WTC11 (cell line): ENCODE measurements around the gene TPGS2.

Experiments
- ZNF317 ChIP-seq: sonication (generic); formaldehyde crosslinking; IDR thresholded peaks from 2 replicates; pipeline ENCODE4 v1.8.1; 2023; ENCODE audit warnings: low read depth, mild to moderate bottlenecking, moderate library complexity, missing genetic modification reagents, borderline replicate concordance
- TF ChIP-seq, protein P1 (sequence below): sonication (generic); formaldehyde crosslinking; IDR thresholded peaks from 2 replicates; pipeline ENCODE4 v1.8.1; 2023; ENCODE audit warnings: mild to moderate bottlenecking, missing genetic modification reagents
- TF ChIP-seq, protein P2 (sequence below): fragments of 200-600 bp; IDR thresholded peaks from 2 replicates; pipeline ENCODE4 v1.8.0; 2022; ENCODE audit warnings: antibody characterized with exemption
- TF ChIP-seq, protein P3 (sequence below): sonication (generic); formaldehyde crosslinking; IDR thresholded peaks from 2 replicates; pipeline ENCODE4 v1.8.0; 2023; ENCODE audit warnings: missing genetic modification reagents
- TF ChIP-seq, protein P4 (sequence below): sonication (generic); formaldehyde crosslinking; IDR thresholded peaks from 2 replicates; pipeline ENCODE4 v1.8.0; 2022; ENCODE audit warnings: missing genetic modification reagents
- TF ChIP-seq, protein P5 (sequence below): sonication (generic); formaldehyde crosslinking; IDR thresholded peaks from 2 replicates; pipeline ENCODE4 v1.8.1; 2022; ENCODE audit warnings: missing genetic modification reagents, borderline replicate concordance

DNA sequence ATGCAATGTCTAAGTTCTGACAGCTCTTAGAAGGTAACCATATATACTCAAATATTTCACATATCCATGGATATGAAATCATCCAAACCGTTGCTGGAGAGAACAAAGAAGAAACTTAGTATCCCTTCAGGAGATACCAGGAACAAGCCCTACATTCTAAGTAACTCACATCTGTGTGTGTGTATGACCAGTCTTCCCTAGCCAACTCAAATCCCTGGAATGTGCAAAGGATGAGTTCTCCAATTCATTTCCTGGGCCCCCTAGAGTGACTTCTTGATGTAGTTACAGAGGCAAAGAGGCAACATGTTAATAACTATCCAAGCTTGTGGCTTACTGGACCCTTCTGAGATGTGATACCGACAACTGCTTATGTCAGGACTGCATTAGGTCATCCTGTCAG is 20.1 kb downstream of the TPGS2 start:
- TF ChIP-seq, protein P1, sequence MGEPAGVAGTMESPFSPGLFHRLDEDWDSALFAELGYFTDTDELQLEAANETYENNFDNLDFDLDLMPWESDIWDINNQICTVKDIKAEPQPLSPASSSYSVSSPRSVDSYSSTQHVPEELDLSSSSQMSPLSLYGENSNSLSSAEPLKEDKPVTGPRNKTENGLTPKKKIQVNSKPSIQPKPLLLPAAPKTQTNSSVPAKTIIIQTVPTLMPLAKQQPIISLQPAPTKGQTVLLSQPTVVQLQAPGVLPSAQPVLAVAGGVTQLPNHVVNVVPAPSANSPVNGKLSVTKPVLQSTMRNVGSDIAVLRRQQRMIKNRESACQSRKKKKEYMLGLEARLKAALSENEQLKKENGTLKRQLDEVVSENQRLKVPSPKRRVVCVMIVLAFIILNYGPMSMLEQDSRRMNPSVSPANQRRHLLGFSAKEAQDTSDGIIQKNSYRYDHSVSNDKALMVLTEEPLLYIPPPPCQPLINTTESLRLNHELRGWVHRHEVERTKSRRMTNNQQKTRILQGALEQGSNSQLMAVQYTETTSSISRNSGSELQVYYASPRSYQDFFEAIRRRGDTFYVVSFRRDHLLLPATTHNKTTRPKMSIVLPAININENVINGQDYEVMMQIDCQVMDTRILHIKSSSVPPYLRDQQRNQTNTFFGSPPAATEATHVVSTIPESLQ (CRISPR knock-in tag): no peak
- TF ChIP-seq ZNF317: no peak
- TF ChIP-seq, protein P2, sequence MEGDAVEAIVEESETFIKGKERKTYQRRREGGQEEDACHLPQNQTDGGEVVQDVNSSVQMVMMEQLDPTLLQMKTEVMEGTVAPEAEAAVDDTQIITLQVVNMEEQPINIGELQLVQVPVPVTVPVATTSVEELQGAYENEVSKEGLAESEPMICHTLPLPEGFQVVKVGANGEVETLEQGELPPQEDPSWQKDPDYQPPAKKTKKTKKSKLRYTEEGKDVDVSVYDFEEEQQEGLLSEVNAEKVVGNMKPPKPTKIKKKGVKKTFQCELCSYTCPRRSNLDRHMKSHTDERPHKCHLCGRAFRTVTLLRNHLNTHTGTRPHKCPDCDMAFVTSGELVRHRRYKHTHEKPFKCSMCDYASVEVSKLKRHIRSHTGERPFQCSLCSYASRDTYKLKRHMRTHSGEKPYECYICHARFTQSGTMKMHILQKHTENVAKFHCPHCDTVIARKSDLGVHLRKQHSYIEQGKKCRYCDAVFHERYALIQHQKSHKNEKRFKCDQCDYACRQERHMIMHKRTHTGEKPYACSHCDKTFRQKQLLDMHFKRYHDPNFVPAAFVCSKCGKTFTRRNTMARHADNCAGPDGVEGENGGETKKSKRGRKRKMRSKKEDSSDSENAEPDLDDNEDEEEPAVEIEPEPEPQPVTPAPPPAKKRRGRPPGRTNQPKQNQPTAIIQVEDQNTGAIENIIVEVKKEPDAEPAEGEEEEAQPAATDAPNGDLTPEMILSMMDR: no peak
- TF ChIP-seq, protein P3, sequence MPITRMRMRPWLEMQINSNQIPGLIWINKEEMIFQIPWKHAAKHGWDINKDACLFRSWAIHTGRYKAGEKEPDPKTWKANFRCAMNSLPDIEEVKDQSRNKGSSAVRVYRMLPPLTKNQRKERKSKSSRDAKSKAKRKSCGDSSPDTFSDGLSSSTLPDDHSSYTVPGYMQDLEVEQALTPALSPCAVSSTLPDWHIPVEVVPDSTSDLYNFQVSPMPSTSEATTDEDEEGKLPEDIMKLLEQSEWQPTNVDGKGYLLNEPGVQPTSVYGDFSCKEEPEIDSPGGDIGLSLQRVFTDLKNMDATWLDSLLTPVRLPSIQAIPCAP (CRISPR knock-in tag): no peak
- TF ChIP-seq, protein P4, sequence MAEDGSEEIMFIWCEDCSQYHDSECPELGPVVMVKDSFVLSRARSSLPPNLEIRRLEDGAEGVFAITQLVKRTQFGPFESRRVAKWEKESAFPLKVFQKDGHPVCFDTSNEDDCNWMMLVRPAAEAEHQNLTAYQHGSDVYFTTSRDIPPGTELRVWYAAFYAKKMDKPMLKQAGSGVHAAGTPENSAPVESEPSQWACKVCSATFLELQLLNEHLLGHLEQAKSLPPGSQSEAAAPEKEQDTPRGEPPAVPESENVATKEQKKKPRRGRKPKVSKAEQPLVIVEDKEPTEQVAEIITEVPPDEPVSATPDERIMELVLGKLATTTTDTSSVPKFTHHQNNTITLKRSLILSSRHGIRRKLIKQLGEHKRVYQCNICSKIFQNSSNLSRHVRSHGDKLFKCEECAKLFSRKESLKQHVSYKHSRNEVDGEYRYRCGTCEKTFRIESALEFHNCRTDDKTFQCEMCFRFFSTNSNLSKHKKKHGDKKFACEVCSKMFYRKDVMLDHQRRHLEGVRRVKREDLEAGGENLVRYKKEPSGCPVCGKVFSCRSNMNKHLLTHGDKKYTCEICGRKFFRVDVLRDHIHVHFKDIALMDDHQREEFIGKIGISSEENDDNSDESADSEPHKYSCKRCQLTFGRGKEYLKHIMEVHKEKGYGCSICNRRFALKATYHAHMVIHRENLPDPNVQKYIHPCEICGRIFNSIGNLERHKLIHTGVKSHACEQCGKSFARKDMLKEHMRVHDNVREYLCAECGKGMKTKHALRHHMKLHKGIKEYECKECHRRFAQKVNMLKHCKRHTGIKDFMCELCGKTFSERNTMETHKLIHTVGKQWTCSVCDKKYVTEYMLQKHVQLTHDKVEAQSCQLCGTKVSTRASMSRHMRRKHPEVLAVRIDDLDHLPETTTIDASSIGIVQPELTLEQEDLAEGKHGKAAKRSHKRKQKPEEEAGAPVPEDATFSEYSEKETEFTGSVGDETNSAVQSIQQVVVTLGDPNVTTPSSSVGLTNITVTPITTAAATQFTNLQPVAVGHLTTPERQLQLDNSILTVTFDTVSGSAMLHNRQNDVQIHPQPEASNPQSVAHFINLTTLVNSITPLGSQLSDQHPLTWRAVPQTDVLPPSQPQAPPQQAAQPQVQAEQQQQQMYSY (CRISPR knock-in tag): no peak
- TF ChIP-seq, protein P5, sequence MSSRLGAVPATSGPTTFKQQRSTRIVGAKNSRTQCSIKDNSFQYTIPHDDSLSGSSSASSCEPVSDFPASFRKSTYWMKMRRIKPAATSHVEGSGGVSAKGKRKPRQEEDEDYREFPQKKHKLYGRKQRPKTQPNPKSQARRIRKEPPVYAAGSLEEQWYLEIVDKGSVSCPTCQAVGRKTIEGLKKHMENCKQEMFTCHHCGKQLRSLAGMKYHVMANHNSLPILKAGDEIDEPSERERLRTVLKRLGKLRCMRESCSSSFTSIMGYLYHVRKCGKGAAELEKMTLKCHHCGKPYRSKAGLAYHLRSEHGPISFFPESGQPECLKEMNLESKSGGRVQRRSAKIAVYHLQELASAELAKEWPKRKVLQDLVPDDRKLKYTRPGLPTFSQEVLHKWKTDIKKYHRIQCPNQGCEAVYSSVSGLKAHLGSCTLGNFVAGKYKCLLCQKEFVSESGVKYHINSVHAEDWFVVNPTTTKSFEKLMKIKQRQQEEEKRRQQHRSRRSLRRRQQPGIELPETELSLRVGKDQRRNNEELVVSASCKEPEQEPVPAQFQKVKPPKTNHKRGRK (CRISPR knock-in tag): no peak
